GM18861 (cell line): ENCODE data around the gene CDH23.

Experiments
- ATAC-seq: cut with Tn5 transposase; IDR thresholded peaks from one replicate; pipeline ENCODE4 v1.9.1; 2021; ENCODE audit not compliant: unreplicated experiment

Gene CDH23

DNA sequence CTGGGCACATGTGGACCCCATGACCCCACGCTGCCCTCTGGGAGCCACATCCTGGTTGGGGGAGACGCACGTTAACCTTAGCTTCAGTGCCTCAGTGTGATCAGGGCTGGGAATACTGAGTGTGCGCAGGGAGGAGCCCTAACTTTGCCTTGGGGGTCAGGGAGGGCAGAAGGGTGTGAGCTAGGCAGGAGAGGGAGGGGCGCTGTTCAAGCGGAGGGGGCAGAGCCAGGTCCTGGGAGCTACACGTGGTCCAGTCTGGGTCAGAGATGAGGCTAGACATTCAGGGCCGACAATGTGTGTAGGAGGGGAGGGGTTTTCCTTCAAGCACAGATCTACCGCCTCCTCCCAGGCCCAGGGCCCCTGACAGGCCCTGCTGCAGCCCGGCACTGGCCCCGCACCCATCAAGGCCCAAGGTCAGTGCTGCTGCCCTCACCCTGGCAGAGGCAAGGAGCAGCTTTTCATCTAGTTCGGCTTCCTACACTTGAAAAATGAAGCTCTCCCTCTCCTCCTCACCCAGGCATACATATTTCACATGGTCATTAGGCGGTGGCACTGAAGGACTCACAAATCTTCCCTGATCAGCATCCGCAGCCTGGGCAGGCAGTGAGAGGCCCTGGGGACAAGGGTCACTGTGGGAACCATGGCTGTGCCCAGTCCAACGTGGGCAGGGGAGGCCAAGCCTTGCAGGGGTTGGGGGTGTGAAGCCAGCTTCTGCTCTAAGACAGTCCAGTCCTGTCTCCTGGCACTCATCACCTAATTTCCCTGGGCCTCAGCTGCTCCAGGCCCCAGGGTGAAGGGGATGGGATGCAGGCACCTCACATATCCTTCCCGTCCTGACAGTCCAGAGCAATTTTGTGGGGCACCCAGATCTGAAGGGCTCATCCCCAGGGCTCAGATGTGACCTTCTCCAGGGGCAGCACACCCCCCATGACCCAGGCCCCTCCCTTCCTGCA is 275.6 kb downstream of the CDH23 start:
- ATAC-seq: no peak

DNA sequence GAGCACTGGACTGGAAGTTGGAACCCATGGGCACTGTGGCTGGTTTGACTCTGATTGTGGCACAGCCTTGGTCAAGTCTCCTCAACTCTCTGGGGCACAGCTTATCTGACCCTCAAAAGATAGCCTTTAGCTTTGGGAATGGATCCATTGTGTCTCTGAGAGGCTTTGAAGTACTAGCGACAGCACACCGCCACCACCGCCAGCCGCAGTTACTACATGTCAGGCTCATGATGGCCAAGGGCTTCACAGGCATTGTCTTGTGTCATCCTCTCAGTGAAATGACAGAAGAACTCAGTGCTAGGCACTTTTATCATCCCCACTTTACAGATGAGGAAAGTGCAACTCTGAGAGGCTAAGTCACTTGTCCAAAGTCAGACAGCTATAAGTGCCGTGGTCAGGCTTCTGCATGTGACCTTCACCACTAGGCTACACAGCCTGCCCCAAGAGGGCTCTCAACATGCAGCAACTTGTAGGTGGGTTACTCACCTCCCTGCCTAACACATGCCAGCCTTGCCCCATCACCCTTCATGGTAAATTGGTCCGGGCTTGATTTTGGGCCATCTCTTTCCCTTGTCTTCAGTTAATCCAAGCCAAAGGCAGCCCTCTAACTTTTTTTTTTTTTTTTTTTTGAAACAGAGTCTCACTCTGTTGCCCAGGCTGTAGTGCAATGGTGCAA is 278.7 kb downstream of the CDH23 start:
- no peak for ATAC-seq

DNA sequence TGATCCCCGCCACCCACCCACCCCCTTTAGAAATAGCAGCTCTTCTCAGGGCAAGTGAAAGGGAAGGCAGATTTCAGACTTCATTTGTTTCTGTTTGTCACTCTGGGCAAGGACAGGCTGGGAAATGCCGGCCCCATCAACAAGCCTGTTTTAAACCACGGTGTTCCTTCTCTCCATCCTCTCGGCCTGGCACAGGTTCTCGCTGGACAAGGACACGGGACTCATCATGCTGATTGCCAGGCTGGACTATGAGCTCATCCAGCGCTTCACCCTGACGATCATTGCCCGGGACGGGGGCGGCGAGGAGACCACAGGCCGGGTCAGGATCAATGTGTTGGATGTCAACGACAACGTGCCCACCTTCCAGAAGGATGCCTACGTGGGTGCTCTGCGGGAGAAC is 280.5 kb downstream of the CDH23 start:
- ATAC-seq: no peak

DNA sequence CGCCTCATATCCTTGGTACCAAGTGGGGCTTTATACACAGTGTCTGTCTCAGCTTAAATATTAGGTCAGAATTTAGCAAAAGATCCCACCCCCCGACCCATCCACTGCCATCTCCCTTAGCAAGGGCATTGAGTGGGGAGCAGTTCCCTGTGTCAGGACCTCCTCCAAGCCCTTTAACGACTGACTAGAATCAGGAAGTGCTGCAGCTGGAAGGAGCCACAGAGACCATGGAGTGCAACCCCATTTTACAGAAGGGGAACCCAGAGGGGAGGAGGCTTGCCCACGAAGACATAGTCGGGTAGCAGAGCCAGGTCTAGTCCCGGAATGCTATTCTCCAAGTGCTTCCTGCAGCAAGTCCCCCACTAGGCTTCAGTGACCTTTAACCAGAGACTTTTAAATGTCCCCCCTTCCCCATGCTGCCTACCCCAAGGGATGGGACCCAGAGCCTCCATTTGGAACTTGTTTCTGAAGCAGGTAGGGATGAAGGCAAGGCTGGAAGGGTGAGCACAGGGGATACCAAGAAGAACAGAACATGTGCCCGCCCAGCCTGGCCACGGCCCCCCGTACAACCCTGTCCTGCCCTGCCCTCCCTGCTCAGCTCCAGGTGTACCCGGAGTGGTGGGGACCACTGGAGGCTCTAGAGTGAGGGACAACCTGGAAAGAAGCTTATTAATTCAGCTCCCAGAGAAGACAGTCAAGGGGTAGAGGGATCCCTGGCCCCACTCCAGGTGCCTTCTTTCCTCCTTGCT is 281.5 kb downstream of the CDH23 start:
- ATAC-seq: no peak

DNA sequence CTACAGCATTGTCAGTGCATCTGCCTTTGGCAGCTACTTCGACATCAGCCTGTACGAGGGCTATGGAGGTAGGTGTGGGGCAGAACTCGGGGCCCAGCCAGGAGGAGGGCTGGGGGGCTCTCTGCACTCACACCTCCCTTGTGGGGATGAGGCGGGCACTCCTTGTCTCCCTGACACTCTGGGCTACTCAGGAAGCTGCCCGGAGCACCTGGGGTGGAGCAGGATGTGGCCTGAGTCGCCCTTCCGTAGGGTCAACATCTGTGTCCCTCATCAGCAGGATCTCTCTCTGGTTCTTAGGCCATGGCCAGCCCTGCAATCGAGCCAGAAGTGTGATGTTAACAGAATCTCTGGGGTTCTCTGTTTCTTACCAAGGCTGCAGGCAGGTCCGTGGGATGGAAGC is 282.7 kb downstream of the CDH23 start:
- ATAC-seq: no peak

DNA sequence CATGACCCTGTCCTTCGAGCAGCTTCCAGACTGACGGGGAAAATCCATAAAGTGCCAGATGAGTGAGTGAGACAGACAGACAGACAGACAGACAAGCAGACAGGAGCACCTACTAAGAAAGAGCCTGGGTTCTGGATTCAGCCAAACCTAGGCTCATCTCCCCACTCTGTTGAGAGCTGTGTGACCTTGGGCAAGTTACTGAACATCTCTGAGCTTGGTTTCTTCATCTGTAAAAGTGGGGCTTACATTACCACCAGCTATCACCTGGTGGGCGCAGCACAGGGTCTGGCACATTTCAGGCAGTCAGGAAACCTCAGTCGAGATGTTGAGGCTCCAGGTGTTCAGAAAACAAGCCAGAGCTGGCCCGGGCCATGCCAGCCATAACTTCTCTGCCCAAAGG is 285.3 kb downstream of the CDH23 start:
- ATAC-seq: no peak

DNA sequence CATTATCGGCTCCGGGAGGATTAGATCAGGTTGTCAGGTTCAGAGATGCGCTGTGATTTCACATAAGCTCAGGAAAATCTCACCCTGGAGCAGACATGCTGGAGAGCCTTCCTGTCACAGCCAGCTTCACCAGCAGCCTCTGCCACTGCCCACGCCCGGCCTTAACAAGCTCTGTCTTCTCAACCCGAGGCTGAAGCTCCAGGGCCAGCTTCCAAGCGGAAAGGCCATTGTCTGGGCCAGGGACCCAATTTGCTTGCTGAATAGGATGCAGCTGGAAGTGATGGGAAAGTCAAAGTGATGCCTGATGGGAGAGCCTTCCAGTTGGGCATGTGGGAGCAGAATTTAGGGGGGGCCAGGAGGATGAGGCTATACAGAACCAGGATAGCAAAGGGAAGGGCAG is 286.6 kb downstream of the CDH23 start:
- ATAC-seq: no peak

DNA sequence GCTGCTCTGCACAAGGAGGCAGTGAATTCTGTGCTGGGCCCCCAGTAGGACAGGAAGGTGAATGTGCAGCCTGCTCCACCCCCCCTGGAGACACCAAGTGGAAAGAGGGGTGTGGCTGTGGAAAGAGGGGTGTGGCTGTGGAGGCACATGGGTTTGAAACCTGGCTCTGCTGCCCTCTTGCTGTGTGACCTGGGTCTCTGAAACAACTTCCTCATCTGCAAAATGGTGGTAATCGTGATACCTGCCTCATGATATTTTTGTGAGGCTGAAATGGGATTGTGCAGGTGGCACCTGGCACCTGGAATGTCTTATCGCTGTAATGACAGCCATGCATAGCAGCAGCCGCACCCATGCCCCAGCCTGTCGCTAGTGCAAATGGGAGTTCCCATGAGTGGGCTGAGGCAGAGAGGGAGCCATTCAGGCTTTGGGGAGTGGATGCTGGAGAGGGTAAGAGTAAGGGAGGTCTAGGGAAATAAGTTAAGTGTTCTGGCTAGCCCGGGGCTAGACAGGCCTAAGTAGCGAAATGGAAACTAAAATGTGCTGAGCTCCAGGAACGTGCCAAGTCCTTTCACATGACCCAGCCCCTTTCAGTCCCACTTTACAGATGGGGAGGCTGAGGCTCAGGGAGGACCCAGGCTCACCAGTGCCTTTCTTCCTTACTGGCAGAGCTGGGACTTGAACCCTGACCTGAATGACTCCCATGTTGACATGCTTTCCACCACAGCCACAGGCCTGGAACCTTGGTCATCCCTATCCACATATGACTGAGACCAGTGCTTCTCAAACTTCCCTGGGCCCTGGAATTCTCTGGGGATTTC is 287.8 kb downstream of the CDH23 start:
- no peak for ATAC-seq

DNA sequence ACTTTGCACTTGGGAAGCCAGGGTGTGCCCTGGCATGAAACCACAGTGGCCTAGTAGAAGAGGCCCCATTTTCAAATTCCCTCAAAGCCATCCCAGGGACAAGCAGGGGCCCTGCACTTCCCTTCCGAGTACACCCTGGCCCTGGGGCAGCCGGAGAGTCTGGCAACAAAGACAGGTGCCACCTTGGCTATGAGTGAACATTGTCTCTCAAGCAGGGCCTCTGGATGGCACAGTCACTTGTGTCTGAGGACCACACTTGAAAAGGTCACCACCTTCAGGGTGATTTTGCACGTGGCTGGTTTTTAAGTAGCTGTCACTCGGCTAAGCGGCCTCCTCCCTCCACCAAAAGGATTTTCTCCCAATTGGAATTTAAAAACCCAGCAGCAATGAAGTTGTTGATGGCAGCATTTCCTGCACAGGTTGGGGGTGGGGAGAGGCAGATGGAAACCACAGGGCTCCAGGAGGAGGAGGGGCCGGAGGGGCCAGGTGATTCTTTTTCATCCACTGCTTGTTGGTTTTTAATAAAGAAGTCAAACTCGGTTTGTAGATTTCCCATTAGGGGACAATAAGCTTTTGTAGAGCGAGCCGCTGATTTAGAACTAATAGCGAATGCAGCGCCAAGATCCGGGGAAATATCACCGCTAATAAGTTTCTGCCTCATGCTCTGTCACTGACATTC is 289.0 kb downstream of the CDH23 start:
- no peak for ATAC-seq

DNA sequence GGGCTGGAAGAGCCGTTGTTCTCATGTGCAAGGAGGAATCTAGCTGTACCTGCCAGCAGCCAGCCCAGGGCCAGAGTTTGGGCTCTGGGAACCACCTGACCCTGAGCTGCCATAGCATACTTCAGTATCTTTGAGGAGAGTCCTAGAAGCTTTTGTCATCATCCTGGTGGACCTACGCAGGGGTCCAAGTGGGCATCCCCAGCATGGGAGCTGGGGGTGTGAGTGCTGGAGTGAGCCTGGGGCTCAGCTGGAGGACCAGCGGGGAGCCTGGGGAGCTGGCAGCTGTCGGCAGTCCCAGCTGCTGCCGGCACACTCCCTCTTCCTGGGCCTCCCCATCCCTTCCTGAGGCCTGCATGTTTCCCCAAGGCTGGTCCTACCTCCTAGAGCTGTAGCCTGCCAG is 290.4 kb downstream of the CDH23 start:
- ATAC-seq: no peak

DNA sequence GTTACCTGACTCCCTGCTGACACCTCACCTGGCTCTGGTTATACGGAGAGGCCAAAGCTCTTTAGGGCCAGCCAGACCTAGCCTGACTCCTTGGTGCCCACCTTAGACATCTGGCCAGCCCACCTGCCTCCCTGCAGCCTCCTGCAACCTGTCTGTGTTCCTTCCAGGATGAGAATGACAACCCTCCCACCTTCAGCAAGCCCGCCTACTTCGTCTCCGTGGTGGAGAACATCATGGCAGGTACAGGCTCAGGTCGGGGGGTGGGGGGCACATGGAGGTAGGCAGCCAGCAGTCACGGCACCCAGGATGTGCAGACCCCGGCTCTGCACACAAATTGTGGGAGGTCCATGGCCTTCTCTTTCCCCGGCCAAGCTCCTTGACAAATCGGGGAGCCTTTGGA is 290.8 kb downstream of the CDH23 start:
- no peak for ATAC-seq

DNA sequence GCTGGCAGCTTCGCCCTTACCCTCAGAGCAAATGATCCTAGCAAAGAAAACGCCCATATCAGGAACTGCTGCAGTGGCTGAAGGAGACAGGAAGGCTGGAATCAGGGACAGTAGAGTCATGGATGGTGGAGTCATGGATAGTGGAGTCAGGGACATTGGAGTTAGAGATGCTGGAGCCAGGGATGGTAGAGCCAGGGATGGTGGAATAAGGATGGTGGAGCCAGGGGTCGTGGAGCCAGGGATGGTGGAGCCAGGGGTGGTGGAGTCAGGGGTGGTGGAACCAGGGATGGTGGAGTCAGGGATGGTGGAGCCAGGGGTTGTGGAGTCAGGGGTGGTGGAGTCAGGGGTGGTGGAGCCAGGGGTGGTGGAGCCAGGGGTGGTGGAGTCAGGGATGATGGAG is 291.5 kb downstream of the CDH23 start:
- ATAC-seq: no peak

DNA sequence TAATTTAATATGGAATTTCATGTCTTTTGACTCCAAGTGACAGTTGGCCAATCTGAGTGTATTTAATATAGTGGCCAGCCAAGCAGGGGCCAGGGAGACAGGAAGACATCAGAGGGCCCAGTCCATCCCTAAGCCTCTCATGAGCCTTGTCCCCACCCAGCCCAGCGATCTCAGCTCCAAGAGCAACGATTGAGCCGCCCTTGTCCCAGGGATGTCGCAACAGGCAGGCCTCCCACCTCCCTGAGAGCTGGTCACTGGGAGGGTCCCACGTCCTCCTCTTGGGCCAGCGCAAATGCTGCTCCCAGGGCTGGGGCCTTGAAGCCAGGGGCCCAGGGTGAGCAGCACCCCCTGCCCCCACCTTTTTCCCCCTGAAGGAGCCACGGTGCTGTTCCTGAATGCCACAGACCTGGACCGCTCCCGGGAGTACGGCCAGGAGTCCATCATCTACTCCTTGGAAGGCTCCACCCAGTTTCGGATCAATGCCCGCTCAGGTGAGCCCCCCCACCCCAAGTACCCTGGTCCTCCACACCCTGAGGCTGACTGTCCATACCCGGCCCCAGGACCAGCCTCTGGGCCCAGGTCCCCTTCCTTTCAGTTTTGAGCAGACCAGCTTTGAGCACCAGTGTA is 293.5 kb downstream of the CDH23 start:
- no peak for ATAC-seq

DNA sequence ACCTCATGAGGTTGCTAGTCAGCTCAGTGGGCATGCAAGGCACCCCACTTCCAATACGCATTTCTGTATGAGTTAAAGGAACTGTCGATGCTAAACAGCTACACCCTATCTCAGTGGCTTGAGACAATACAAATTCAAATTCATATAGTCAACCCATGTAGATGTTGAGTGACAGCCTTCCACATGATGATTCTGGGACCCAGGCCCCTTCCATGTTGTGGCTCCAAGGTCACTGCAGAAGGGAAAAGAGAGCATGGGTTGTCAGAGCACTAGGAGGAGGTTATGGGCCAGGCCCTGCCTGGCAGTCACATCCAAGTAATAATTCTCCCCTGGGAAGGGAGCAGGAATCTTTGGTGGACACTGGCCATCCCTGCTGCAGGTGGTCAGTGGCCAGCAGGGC is 294.7 kb downstream of the CDH23 start:
- no peak for ATAC-seq

DNA sequence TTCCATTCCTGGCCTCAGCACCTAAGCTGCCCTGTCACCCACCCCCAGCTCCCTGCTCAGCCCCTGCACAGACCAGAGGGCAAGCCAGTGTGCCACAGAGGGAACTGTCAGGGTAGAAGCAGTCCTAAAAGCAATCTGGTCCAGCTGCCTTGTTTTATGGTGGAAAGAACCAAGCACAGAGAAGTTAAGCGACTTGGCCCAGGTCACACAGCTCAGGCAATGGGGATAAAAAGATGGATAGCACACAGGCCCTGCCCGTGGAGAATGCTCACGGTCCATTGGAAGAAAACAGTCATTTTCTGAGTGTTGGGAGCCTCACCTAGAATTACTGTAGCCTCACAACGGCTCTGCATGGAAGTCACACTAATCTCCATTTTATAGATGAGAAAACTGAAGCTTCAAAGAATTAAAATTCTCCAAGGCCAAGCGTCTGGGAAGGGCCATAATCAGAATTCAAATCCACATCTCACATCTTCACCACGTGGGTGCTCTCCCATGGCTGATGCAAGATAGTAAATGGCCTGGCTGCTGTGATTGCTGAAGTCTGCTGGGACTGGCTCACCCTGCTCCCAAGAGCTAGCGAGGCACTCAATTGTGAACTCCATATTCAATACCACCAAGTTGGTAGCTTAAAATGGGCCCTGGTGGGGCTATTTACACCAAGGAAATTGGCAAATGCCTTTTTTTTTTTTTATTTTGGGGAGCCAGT is 296.0 kb downstream of the CDH23 start:
- ATAC-seq: no peak

DNA sequence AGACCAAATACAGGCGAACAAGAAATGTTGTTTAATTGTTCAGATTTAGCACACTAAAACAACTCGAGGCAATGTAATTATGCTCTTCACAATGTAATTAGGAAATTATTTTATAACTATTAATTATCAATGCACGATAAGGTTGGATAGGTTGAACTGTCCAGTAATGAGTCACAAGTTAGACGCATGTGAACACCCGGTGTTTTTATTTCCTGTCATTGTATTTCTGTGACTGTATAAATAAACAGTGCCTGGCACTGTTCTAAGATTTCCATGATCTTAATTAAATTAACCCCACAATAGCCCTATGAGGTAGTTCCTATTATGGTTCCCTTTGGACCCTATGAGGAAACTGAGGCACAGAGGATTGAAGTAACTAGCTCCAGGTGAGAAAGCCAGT is 296.7 kb downstream of the CDH23 start:
- ATAC-seq: no peak

DNA sequence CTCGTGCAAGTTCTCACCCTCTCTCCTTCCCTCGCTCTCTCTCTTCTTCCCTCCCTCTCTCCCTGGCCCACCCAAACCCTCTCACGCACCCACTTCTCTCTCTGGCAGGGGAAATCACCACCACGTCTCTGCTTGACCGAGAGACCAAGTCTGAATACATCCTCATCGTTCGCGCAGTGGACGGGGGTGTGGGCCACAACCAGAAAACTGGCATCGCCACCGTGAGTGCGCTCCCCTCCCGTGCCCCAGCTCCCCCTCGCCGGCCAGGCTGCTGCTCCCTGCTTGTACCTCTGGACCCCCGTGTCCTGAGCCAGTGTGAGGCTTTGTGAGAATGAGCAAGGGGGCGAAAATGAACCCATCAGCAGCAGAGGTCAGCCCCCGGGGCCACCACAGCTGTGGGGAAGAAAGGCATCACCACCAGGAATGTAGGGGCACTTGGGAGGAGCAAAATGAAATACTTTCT is 297.4 kb downstream of the CDH23 start:
- no peak for ATAC-seq

DNA sequence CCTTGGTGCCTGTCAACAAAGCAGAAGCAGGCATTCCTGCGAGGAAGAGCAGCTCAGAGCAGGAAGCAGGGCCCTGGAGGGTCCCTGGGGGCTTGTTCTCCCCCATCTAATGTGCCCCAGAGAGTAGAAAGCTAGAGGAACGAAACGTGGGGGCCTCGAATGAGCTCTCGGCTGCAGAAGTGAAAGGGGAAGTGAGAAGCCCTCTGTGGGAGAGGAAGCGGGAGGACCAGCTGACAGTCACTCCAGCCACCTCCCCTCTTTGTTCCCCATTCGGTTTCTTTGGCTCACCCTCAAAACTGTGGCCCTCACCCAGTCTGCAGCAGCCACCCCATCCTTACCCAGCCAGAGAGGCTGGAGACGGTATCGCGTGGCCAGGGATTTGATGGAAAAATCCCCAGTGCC is 297.8 kb downstream of the CDH23 start:
- ATAC-seq: peak; percentile 82
